GM04504 (cell line): ENCODE measurements around the gene CIRBP.
A peak's percentile ranks its signal among the peaks of the same experiment; 100 is the strongest.
"Not testable (repeated sequence)": the region's sequence is repeated elsewhere in the genome, so short reads cannot be mapped to it uniquely, and the experiment has no call there.

ENCODE experiments used
- DNase-seq: peaks from one replicate; pipeline ENCODE4 v3.0.0-alpha.2; 2012; ENCODE audit warnings: low read depth

Gene CIRBP

DNA sequence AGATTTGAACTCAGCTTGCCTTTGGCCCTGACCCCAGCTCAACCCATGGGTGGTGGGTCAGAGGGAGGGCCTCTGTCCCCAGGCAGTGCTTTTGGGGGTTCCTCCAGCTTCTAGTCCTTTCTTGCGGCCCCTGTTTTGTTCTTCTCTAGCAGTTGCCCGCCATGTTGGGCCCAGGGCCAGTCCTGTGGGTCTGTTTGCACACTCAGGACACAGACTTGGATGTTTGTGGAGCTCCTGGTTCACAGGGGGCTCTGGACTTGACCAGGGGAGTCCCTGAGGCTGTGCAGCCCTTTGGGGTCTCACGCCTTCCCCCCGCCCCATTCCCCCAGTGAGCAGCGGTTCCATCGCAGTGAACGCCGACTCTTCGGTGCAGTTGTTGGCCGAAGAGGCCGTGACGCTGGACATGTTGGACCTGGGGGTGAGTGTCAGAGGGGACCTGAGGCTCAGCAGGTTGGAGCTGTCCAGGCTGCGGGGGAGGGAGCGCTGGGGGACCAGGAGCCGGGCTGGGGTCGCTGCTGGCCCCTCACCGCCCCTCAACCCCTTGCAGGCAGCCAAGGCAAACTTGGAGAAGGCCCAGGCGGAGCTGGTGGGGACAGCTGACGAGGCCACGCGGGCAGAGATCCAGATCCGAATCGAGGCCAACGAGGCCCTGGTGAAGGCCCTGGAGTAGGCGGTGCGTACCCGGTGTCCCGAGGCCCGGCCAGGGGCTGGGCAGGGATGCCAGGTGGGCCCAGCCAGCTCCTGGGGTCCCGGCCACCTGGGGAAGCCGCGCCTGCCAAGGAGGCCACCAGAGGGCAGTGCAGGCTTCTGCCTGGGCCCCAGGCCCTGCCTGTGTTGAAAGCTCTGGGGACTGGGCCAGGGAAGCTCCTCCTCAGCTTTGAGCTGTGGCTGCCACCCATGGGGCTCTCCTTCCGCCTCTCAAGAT is 25.1 kb upstream of the CIRBP start:
- DNase-seq = peak; percentile 68

DNA sequence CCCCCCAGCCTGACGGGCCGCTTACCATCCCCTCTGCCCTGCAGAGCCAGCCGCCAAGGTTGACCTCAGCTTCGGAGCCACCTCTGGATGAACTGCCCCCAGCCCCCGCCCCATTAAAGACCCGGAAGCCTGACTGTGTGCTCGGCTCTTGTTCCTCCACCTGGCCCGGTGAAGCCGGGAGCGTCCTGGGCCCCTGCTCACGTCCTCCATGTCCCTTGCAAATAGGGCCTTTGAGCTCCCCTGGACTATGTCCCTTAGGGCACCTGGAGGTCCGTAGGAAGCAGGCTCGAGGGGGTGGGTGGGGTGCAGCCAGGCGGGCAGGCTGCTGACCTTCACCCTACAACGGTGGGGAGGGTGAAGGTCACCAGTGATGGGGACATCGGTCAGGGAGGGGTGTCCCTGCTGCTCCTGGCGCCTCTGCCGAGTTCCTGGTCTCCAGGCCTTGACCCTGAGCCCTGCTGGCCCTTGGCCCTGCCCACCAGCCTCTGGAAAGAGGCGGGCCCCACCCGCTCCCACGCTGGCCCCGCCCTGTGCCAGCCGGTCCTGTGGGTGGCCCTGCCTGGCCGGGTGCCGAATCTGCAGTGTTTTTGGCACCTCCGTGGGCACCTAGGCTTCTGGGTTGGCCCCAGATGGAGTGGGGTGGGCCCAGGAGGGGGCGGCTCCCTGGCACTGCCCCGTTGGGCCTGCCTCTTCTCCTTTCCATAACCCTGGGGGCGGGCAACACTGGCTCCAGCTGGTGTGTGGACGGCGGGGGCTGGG is 24.3 kb upstream of the CIRBP start:
- no peak for DNase-seq

DNA sequence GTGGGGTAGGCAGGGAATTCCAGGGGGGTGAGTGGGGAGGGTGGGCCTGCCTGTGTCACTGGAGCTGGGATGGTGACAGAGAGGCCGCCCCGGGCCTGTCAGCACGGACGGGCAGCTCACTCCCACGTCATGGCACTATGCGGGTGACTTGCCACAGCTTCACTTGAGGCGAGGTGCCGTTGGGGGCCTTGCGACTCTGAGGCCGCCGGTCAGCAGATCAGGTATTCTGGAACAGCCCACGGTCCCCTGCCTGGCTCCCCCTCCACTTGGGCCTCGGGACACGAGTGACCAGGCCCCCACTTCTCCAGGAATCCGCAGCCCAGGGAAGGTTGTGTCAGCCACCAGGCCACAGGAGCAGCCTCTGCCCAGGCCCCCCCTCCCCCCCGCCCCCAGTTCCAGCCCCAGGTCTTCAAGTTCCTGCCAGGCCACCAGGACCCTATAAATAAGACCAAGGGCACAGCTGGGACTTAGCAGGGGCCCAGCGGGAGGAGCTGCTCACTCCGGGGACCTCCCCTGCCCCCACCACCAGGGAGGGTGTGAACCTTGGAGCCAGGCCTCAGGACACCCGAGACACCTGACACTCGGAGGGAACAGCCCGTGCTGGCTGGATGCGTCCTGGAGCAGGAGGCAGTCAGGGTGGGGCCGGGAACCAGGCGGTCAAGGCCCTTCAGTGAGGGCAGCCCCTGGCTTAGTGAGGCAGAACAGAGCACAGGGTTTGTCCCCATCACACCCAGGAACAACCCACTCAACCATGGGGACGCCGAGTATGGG is 23.5 kb upstream of the CIRBP start:
- DNase-seq = no peak

DNA sequence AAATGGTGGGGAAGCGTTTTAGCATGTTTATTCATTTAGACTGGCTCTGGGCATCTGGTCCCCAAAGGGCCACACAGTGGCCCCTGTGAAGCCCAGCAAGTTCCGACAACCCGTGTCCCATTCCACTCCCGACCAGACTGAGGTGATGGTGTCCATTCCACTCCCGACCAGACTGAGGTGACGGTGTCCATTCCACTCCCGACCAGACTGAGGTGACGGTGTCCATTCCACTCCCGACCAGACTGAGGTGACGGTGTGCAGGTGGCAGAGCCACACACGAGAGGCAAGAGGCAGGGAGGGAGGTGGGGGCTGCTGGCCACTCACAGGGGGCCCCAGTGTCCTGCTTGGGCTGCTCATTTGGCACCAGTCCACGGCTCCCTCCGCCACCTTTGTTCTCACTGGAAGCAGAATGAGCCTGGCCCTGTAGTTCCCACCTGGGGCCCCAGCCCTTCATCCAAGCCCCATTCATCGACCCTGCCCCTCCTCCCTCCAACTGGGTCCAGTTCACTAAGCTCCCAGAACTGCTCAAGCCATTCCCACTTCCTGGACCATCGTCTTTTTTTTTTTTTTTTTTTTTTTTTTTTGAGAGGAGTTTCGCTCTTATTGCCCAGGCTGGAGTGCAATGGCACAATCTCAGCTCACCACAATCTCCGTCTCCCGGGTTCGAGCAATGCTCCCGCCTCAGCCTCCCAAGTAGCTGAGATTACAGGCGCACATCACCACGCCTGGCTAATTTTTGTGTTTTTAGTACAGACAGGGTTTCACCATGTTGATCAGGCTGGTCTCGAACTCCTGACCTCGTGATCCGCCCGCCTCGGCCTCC is 22.7 kb upstream of the CIRBP start:
- not testable (repeated sequence) for DNase-seq

DNA sequence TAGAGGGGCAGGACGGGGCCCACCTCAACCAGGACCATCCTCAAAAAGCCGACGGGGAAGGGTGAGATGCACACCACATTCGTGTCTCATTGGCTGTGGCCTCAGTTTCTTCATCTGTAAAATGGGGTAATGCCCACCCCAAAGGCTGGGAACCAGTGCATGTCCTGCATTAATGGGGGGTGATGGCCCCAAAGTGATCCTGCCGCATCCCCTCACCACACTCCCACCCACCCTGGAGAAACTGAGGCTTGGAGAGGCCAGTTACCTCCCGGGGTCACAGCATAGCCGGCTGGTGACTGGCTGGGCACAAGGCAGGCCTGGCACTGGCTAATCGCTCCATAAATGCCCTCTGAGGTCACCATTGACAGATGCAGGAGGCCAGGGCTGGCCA is 21.4 kb upstream of the CIRBP start:
- DNase-seq = no peak

DNA sequence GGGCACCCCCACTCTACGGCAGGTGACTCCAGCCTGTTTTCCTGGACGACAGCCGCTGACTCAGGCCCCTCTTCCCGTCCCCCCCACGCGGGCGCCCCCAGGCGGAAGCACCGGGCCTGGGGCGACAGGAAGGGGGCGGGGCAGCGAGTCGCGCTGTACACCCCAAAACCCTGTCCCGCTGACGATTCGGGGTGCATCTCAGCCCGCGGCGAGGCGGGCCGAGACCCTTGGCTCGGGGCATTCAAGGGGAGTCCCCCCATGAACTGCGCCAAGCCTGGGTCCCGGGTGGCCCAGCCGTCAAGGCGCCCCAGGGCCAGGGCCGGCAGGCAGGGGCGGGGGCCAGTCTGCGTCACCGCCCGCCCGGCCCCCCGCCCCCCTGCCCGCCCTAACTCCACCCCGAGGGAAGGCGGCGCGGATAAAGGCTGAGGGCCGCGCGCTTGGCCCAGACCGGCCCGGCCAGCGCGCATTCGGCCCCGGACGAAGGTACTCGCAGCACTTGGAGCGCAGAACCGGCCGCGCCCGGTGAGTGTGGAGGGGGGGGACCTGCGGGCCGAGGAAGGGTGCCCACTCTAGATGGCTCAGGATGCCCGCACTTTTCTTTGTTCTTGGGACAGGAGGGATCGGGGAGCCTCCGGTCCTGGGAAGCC is 20.9 kb upstream of the CIRBP start, which contains the start of gene MIDN:
Gene MIDN, plus strand, starts transcription at position 445 of the 647 bp plus-strand sequence. CDS start 1,714 bp downstream, outside the sequence.
- DNase-seq = peak; percentile 84

DNA sequence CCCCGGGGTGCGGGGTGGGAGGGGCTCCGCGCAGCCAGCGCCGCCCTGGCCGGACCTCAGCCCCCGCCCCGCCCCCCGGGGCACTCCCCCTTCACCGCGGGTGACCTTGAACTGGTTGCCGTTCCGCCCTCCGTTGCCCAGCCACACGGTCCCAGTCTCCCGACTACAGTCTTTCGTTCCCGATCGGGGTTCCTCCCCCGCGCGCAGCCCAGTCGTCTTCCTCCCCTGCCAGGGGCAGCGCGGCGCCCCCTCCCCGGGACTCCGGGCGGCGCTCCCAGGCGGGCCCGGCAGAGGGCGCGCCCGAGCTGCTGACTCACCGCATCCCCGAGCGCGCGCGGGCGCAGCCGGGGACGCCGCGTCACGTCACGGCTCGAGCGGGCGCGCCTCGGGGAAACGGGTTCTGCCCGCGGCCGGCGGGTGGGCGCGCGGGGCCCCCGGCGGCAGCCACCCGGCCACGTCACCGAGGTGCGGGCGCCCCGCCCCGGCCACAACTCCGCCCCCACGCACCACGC is 20.3 kb upstream of the CIRBP start:
- no peak for DNase-seq

DNA sequence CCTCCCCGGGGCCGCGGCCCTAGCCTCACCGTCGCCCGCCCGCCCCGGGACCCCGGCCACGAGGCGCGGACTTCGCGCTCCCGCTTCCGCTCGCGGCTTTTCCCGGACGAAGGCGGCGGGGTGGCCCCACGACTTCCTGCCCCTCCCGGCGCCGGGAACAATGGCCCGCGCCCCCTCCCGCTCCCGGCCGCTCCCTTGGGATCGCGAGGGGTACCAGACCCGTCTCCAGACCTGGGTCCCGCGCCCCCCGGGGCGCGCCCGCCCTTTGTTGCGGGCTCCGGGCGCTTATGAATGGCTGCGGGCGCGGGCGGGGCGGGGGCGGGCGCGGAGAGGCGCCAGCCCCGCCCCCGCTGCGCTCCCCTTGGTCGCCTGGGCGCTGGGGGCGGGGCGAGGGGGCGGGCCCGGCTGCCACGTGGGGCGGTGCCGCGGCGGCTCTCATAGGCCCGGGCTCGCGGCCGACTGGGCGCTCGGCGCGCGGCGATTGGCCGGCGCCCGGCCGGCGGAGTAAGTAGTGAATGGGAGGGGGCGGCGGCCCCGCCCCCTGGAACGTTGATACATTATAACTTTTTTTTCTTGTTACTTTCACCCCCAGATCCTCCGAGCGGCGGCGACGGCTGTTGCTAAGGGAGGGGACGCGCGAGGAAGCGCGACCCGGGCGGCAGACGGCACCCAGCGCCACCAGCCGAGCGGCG is 19.7 kb upstream of the CIRBP start:
- DNase-seq = peak; percentile 94

DNA sequence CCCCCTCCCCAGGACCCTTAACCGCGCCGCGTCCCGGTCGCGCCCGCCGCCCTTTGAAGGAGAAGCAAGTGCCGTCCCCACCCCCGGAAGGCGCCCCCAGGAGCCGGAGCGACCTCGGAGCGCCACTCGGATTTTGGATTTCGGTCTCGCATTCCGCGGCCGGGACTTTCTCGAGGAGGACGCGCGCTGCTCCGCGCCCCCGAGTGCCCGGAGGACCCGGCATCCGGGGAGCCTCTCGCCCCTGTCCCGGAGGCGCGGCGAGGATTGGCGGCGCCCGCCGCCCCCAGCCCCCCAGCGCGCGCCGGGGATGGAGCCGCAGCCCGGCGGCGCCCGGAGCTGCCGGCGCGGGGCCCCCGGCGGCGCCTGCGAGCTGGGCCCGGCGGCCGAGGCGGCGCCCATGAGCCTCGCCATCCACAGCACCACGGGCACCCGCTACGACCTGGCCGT is 19.1 kb upstream of the CIRBP start:
- no peak for DNase-seq

DNA sequence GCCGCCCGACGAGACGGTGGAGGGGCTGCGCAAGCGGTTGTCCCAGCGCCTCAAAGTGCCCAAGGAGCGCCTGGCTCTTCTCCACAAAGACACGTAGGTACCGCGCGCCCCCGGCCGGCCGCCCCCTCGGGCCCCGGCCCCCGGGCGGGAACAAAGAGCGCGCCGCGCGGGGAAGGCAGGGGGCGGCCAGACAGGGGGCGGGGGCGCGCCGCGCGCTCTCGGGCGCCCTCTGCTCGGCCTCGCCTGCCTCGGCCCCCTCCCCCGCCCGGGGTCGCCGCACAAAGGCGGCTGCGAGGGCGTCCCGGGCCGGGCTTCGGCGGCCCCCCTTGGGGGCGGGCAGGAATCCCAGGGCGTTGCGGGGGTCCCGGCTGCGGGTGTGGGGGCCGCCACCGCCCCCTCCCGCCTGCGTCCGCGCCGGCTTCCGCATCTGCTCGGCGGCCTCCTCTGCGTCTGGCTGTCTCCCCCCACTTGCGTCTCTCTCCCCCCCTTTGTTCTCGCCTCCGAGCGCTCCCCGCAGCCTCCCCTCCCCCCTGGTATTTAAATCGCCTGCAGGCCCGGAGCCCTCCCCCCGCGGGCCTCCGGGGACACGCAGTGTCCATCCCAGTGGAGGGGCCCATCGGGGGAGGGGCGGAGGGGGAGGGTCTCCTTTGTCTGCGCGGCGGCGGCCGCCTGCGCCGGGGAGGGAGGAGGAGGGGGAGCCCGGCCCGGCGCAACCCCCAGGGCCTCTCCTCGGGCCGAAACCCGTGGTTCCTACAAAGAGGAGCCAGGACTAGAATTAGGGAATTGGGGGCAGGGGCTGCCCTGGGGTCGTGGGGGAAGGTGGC is 18.5 kb upstream of the CIRBP start:
- DNase-seq = no peak

DNA sequence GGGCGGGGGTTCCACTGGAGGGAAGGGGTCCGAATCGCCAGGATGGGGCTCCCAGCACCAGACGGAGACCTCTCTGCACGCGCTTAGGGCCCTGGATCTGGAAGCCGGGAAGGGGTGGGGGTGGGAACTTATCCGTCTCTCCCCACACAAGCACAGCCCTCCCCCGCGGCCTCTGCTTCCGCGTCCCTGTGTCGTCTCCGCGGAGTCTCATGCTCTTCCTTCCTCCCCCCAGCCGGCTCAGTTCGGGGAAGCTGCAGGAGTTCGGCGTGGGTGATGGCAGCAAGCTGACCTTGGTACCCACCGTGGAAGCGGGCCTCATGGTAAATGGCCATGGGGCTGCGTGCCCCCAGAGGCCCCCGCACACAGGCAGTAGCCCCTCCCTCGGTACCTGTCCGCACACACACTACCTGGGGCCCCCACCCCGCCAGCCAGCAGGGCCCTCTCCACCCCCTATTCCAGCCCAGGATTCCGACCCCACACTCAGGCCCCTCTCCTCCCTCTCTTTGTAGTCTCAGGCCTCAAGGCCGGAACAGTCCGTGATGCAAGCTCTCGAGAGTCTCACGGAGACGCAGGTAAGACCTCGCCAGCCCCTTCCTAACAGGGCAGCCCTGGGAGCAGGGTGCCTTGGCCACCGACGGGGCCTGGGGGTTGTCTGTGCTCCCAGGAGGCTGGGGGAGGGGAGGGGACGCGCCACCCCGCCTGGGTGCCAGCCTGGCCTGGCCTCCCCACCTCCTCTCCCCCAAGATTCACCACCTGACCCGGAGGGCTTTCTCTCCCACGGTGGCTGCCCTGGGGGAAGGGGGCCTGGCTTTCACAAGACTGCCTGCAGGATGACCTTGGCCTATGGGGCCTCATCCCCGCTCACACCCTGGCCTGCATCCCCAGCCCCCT is 17.6 kb upstream of the CIRBP start:
- DNase-seq = no peak

DNA sequence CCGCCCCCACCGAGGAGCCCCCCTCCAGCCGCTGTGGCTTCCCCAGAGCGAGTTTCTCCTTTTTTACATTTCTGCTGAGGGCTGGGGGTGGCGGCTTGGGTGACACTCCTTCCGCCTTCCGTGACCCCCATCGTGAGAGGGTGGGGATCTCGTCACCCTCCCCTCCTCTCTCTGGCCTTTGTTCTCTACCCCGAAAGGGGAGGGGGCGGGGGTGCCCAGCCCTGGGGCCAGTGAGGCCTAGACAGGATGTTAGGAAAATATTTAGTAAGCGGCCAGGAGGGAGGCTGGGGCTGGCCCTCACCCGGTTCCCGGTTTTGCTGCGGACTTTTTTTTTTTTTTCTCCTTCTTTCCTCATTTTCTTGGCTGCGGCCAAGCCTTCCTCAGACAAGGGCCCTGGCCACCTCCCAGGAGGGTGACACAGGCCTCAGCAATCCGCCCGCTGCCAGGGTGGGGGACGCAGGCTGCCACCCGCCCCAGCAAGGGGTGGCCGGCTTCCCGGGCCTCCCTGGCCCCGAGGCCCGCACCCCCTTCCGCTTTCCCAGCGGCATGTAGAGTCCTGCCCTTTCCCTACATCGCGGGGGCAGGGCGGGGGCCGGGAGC is 16.8 kb upstream of the CIRBP start:
- DNase-seq = peak; percentile 94

DNA sequence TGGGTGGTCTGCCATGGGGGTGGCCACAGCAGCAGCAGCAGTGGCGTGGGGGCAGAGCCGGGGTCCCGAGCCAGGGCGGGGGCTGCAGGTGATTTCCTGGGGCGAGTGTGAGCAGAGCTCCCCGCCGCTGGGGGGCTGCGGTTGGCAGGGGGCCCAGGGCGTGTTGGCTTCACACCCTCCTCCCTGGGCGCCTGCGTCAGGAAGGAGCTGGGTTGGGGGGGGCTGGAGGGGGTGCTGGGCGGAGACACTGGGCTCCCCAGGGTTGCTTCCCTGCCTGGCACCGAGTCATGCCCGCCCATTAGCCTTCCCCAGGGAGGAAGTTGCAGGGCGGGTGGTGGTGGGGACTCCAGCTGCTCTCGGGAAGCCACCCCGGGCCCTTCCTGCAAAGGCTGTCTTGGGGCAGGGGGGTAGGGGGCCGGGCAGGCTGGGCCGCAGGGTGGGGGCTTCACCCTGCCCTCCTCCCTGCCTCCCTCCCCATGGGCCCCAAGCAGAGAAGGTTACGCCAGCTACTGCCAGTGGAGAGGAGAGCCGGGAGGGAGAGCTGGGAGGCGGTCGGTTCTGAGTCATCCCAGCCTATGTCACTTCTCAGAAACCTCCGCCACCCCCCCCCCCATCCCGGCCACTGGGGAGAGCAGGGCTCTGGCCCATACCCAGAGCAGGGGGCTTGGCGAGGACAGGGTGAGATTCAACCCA is 16.2 kb upstream of the CIRBP start:
- DNase-seq = peak; percentile 96

DNA sequence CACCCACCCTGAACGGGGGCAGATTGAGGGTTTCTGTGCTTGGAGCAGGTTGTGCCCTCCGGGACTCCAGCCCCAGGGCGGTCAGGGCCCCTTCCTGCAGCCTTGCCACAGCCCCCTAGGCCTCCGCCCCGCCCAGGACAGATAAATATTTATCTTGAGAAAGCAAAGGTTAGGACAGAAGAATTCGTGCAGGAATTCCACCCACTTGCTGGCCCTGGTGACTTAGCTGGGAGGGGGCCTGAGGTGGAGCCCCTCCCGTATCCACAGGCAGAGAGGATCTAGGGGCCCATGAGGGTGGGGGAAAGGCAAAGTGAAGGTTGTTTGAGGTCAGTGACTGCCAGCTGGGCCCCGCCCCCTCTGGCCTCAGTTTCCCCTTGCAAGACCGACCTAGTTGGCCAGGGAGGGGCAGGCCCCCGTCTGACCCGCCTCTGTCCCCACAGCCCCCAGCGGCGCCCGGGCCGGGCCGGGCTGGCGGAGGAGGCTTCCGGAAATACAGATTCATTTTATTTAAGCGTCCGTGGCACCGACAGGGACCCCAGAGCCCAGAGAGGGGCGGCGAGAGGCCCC is 15.5 kb upstream of the CIRBP start:
- DNase-seq = no peak

DNA sequence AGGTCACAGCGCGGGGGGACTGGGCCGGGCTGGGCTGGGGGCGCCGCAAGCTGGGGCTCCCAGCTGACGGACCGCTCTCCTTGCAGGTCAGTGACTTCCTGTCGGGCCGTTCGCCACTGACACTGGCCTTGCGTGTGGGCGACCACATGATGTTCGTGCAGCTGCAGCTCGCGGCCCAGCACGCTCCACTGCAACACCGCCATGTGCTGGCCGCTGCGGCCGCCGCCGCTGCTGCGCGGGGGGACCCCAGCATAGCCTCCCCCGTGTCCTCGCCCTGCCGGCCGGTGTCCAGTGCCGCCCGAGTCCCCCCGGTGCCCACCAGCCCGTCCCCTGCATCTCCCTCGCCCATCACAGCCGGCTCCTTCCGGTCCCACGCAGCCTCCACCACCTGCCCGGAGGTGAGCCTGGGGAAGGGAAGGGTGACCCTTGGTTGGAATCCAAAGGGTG is 15.0 kb upstream of the CIRBP start:
- no peak for DNase-seq

DNA sequence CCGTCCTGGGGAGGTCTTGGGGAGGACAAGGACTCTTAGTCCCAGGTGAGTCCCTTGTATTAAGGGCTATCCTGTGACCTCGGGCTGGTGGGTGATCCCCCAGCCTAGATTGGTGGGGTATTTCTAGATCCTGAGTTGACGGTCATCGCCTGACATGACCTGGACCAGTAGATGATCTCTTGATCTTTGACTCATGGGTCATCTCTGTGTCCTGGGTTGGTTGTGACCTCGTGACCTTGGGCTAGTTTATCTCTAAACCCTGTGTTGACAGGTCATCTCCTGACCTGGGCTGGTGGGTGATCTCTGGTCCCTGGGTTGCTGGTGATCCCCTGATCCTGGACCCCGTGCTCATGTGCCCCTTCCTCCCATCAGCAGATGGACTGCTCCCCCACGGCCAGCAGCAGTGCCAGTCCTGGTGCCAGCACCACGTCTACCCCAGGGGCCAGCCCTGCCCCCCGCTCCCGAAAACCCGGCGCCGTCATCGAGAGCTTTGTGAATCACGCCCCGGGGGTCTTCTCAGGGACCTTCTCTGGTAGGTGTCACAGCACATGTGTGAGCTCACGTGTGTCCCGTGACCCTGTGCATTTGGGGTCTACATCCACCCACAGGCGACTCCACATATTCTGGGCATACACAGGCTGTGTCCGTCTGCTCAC is 14.5 kb upstream of the CIRBP start:
- DNase-seq = no peak
